Measurements from ENCODE around the gene KCNJ5. TPM values are rescaled to one million over a fixed set of nuclear protein-coding genes. Genes with fewer than 3 reads are reported as not detected.

The KCNJ5 gene
- total RNA-seq, 1 experiment from 2014 or later: 0.17 TPM

- BruUV-seq (replicated peaks): no TSS peak
- Histone ChIP-seq H3K27me3 (ENCODE audit: insufficient read depth, low read length) (no peaks in the 10 kb centered on the region), H3K9me3 (ENCODE audit: control insufficient read depth in 1 of 2, insufficient read depth in 1 of 2, low read depth in 1 of 2, low read length in 2 of 2) (no peaks in the 10 kb centered on the region), H2AFZ (ENCODE audit: low read depth, low read length, poor library complexity, severe bottlenecking) (no peak overlapping the region), H3K9ac (ENCODE audit: low read length) (no peak overlapping the region), H4K20me1 (ENCODE audit: insufficient read depth) (no peaks in the 10 kb centered on the region), H3K79me2 (ENCODE audit: insufficient read depth, low read length) (no peaks in the 10 kb centered on the region), H3K4me3 (replicated peaks in 1 of 2; ENCODE audit: low read depth in 1 of 2, low read length in 2 of 2) (no peak overlapping the region), H3K4me1 (ENCODE audit: control insufficient read depth in 1 of 2, insufficient read depth in 2 of 2, low read length in 2 of 2) (peaks cover 12 to 24% of the 10 kb centered on the region in 2 experiments; a peak in 3 of 4 replicates), H3K4me2 (ENCODE audit: low read length) (no peak overlapping the region), H3K36me3 (ENCODE audit: control insufficient read depth in 1 of 2, insufficient read depth in 2 of 2, low read length in 2 of 2) (no peaks in the 10 kb centered on the region), H3K27ac (ENCODE audit: low read depth, low read length) (no peak overlapping the region), H3K9me2 (ENCODE audit: insufficient read depth) (no peaks in the 10 kb centered on the region)
- DNase-seq (ENCODE audit: low read depth, low spot score) (no peak), ATAC-seq (no peak)
- ChIA-PET POLR2A (no interaction called here), RAD21 (ENCODE audit: low non-redundant PET in 1 of 2, low total read pairs in 2 of 2, uncharacterized antibody in 2 of 2, unreplicated experiment in 2 of 2) (no interaction called here), CTCF (interaction anchor here (0.8 kb wide), 1 partner anchor 12 kb away, joined by 3 read pairs; no protein-coding TSS in a partner anchor)
- TF ChIP-seq REST (IDR thresholded peaks at IDR 0.05; ENCODE audit: low read depth) (no peak), SRF (IDR thresholded peaks at IDR 0.05; ENCODE audit: low read depth) (no peak), EZH2phosphoT487 (IDR thresholded peaks at IDR 0.05; ENCODE audit: borderline replicate concordance) (no peak), YY1 (IDR thresholded peaks at IDR 0.05; ENCODE audit: extremely low read depth, insufficient replicate concordance, low read depth, low read length) (no peak), ATF3 (IDR thresholded peaks at IDR 0.05) (no peak)
- intact Hi-C loops (cut with micrococcal nuclease): no loop called here
Measured at GRCh38 chr11:128901653-128902514, 10.7 kb downstream of the KCNJ5 start.
